Adrenal gland (tissue), 12 donors: ENCODE measurements around the gene MLLT1. TPM values are rescaled to one million over a fixed set of nuclear protein-coding genes. Genes with fewer than 3 reads are reported as not detected.
A peak's percentile ranks its signal among the peaks of the same experiment; 100 is the strongest.

Source experiments
- DNase-seq, 7 donors: peaks; one replicate each; pipeline ENCODE4 v3.0.0-alpha.2; 2019 to 2020
- H3K27ac ChIP-seq, 5 donors: fragments of 200-600 bp; sonication (generic) in 4 of 5; 1 replicate in 3 of 5; 2 replicates in 2 of 5; pipeline versions ENCODE4 v1.5.1 to v1.8.0; 2016 to 2020; ENCODE audit warnings: mild to moderate bottlenecking in 1 of 5
- H3K27me3 ChIP-seq: fragments of 200-600 bp; 2 replicates; pipeline ENCODE4 v1.8.0; 2021
- H3K36me3 ChIP-seq, 2 donors: fragments of 200-600 bp; replicated peaks in 1 of 2; 1 replicate in 1 of 2; 2 replicates in 1 of 2; pipeline versions ENCODE4 v1.5.1 to v1.8.0; 2018 to 2022
- H3K4me1 ChIP-seq, 2 donors: fragments of 200-600 bp; replicated peaks in 1 of 2; 1 replicate in 1 of 2; 2 replicates in 1 of 2; pipeline versions ENCODE4 v1.5.1 to v1.8.0; 2018 to 2021
- H3K4me3 ChIP-seq, 4 donors: fragments of 200-600 bp; sonication (generic) in 3 of 4; one replicate each; pipeline ENCODE4 v1.5.1; 2016 to 2018
- H3K9me3 ChIP-seq, 3 donors: fragments of 200-600 bp; sonication (generic) in 1 of 3; replicated peaks in 1 of 3; 1 replicate in 2 of 3; 2 replicates in 1 of 3; pipeline versions ENCODE4 v1.5.1 to v1.8.0; 2016 to 2021
- POLR2A ChIP-seq, 2 donors: fragments of 450-650 bp; IDR thresholded peaks; one replicate each; pipeline ENCODE4 v1.6.1; 2017; ENCODE audit warnings: antibody characterized with exemption in 2 of 2, mild to moderate bottlenecking in 2 of 2, moderate library complexity in 1 of 2
- WGBS, 4 donors: extraction: QIAGEN DNeasy Blood & Tissue Kit in 2 of 4; methylation state at CpG; one replicate each; pipeline versions ENCODE4 v1.1.5 to v1.1.7; 2013 to 2017; 5-methylcytosine and 5-hydroxymethylcytosine counted together
- intact Hi-C, 2 donors: fragments of 100-400 bp; cut with DNase I; formaldehyde crosslinking; loops; one replicate each; pipeline versions ENCODE4 v1.14.1 to v1.15.0; 2022 to 2023
- polyA plus RNA-seq, 3 donors: library from polyadenylated mRNA; stranded (reverse); fragments of 200-250 nt in 2 of 3; fragments of 350-450 nt in 1 of 3; fragmentation: Illumina TruSeq in 1 of 3; extraction: RNeasy Lipid Tissue Mini Kit (QIAGEN cat#74804) in 1 of 3; gene quantifications; one replicate each; pipeline ENCODE4 v1.2.3, GENCODE V29; 2013 to 2014
- total RNA-seq, 9 donors: library from RNA; depleted of rRNA in 4 of 9; stranded (reverse); fragments of >200 nt in 4 of 9; fragments of 120-200 nt in 1 of 9; fragmentation: NEBNext Ultra II Directional in 1 of 9; extraction: Animal tissue kit (Norgen Biotek cat#: 25700) in 1 of 9; gene quantifications; one replicate each; pipeline versions ENCODE4 v1.1.0 to v1.2.4, GENCODE V29; 2013 to 2023
- TF ChIP-seq, protein P1 (sequence below), 6 experiments: fragments of 450-650 bp in 4 of 6; fragments of 200-600 bp in 2 of 6; sonication (generic) in 1 of 6; IDR thresholded peaks; 1 replicate in 5 of 6; 2 replicates in 1 of 6; pipeline versions ENCODE4 v1.5.1 to v1.8.0; 2016 to 2021; ENCODE audit warnings: antibody characterized with exemption in 6 of 6, mild to moderate bottlenecking in 2 of 6, moderate library complexity in 1 of 6
- donor health status: healthy with polysubstance abuse.
- donor health status: Bipolar disorder and iron deficiency.
- donor health status: DM: yes; HTN: yes; CAD: no.
- donor health status: DM: no; HTN: no; CAD: no.
- donor health status: DM: no; HTN: no; CAD: no.
- donor health status: DM: yes; HTN: yes; CAD: no.

Gene MLLT1
- total and polyA plus RNA-seq, 12 donors: 9.3 to 66.3 (median 28.2) TPM

GRCh38 chr19:6221878-6222746 lies 57.7 kb downstream of the MLLT1 start:
- TF ChIP-seq POLR2A (IDR thresholded peaks at IDR 0.05): no peak
- TF ChIP-seq, protein P1, sequence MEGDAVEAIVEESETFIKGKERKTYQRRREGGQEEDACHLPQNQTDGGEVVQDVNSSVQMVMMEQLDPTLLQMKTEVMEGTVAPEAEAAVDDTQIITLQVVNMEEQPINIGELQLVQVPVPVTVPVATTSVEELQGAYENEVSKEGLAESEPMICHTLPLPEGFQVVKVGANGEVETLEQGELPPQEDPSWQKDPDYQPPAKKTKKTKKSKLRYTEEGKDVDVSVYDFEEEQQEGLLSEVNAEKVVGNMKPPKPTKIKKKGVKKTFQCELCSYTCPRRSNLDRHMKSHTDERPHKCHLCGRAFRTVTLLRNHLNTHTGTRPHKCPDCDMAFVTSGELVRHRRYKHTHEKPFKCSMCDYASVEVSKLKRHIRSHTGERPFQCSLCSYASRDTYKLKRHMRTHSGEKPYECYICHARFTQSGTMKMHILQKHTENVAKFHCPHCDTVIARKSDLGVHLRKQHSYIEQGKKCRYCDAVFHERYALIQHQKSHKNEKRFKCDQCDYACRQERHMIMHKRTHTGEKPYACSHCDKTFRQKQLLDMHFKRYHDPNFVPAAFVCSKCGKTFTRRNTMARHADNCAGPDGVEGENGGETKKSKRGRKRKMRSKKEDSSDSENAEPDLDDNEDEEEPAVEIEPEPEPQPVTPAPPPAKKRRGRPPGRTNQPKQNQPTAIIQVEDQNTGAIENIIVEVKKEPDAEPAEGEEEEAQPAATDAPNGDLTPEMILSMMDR (IDR thresholded peaks at IDR 0.05): no peak
- Histone ChIP-seq H3K27ac (peak overlapping the region in 3 of 5 donors; percentile 75 to 84 (median 79)), H3K4me3 (no peak overlapping the region), H3K36me3 (peaks cover 0 to 29% of the 10 kb centered on the region in 2 donors), H3K9me3 (no peaks in the 10 kb centered on the region), H3K27me3 (no peaks in the 10 kb centered on the region), H3K4me1 (peaks cover 39 to 56% of the 10 kb centered on the region in 2 donors)
- DNase-seq: peak in 1 of 7 donors; percentile 36
- intact Hi-C loops: loop anchor here in 1 of 2 donors (5.0 kb wide), 1 partner anchor 60 kb away; no protein-coding TSS in a partner anchor
- 69 to 72% (median 70%) methylated on average over 25 to 40 of the region's 40 CpGs for WGBS, 4 donors

GRCh38 chr19:6221220-6221877 lies 58.4 kb downstream of the MLLT1 start:
- Histone ChIP-seq H3K27ac (peak overlapping the region in 1 of 5 donors; percentile 81), H3K4me3 (no peak overlapping the region), H3K4me1 (peaks cover 39 to 56% of the 10 kb centered on the region in 2 donors), H3K27me3 (no peaks in the 10 kb centered on the region), H3K36me3 (peaks cover 0 to 24% of the 10 kb centered on the region in 2 donors), H3K9me3 (no peaks in the 10 kb centered on the region)
- 89 to 94% (median 91%) methylated on average over 8 to 17 of the region's 17 CpGs for WGBS, 4 donors
- peak in 1 of 7 donors; percentile 37 for DNase-seq
- TF ChIP-seq, protein P1 (IDR thresholded peaks at IDR 0.05): no peak
- no peak for TF ChIP-seq POLR2A (IDR thresholded peaks at IDR 0.05)
- intact Hi-C loops: loop anchor here in 1 of 2 donors (5.0 kb wide), 1 partner anchor 61 kb away; no protein-coding TSS in a partner anchor

GRCh38 chr19:6220385-6221191 lies 59.2 kb downstream of the MLLT1 start:
- TF ChIP-seq, protein P1 (IDR thresholded peaks at IDR 0.05): no peak
- TF ChIP-seq POLR2A (IDR thresholded peaks at IDR 0.05): no peak
- intact Hi-C loops: loop anchor here in 1 of 2 donors (5.0 kb wide), 1 partner anchor 62 kb away; no protein-coding TSS in a partner anchor
- 42 to 100% (median 45%) methylated on average over 3 to 28 of the region's 28 CpGs for WGBS, 4 donors
- H3K27me3 ChIP-seq: no peaks in the 10 kb centered on the region
- H3K4me1 ChIP-seq: peaks cover 39 to 56% of the 10 kb centered on the region in 2 donors
- H3K36me3 ChIP-seq: peaks cover 0 to 16% of the 10 kb centered on the region in 2 donors
- H3K27ac ChIP-seq: peak overlapping the region in 4 of 5 donors; percentile 48 to 81 (median 62)
- no peaks in the 10 kb centered on the region for H3K9me3 ChIP-seq
- no peak overlapping the region for H3K4me3 ChIP-seq
- DNase-seq: peak; percentile 61 to 89 (median 88)
